Measurements from ENCODE around the gene SLC25A1. TPM values are rescaled to one million over a fixed set of nuclear protein-coding genes. Genes with fewer than 3 reads are reported as not detected.

SLC25A1 gene
- total and polyA plus RNA-seq, 2 of the 4 experiments (the other 2 are of a cell fraction) = 41.0 to 56.5 TPM

- Histone ChIP-seq H3K56ac (ENCODE audit: extremely low read depth, insufficient read depth, low read length) (no peak overlapping the region), H3K4me3 (ENCODE audit: insufficient read depth, low read depth, low read length) (no peak overlapping the region), H3K18ac (ENCODE audit: low read depth, low read length) (no peak overlapping the region), H2AFZ (replicated peaks; ENCODE audit: low read length, poor library complexity) (no peak overlapping the region), H2AK5ac (ENCODE audit: low read depth, low read length) (no peak overlapping the region), H4K20me1 (ENCODE audit: insufficient read depth, low read length) (peaks cover 11% of the 10 kb centered on the region), H3K27ac (ENCODE audit: insufficient read depth, low read length) (no peak overlapping the region), H2AK9ac (replicated peaks; ENCODE audit: low read depth, low read length, poor library complexity) (no peak overlapping the region), H3K79me1 (ENCODE audit: low read depth in 1 of 2, low read length in 2 of 2) (peaks cover 2 to 23% of the 10 kb centered on the region in 2 experiments; a peak in 3 of 4 replicates), H3K36me3 (ENCODE audit: control insufficient read depth, insufficient read depth, low read length) (peaks cover 7% of the 10 kb centered on the region), H3K9ac (ENCODE audit: low read depth, low read length) (no peak overlapping the region), H3K4me1 (ENCODE audit: control insufficient read depth, insufficient read depth, low read length) (peaks cover 17% of the 10 kb centered on the region), H2BK5ac (ENCODE audit: low read depth, low read length, poor library complexity, severe bottlenecking) (no peak overlapping the region), H3K4me2 (ENCODE audit: low read depth, low read length) (no peak overlapping the region), H2BK15ac (ENCODE audit: low read depth, low read length) (no peak overlapping the region), H3K4ac (ENCODE audit: low read depth, low read length) (no peak overlapping the region), H4K5ac (ENCODE audit: low read depth, low read length) (no peak overlapping the region), H3K23ac (ENCODE audit: low read depth, low read length) (no peak overlapping the region), H3K27me3 (ENCODE audit: control insufficient read depth, insufficient read depth, low read length) (no peaks in the 10 kb centered on the region), H2BK20ac (ENCODE audit: low read depth, low read length) (no peak overlapping the region), H3K9me1 (ENCODE audit: insufficient read depth, low read length) (peaks cover 3% of the 10 kb centered on the region; the same call in 1 of the 2 replicates), H3K14ac (replicated peaks; ENCODE audit: low read depth, low read length) (no peak overlapping the region), H2BK120ac (ENCODE audit: low read depth, low read length) (no peak overlapping the region), H4K91ac (ENCODE audit: insufficient read depth, low read depth, low read length) (no peak overlapping the region), H4K8ac (ENCODE audit: low read depth in 2 of 2, low read length in 2 of 2) (no peak overlapping the region), H3K9me3 (ENCODE audit: control insufficient read depth, insufficient read depth, low read length) (no peaks in the 10 kb centered on the region)
- DNase-seq = no peak
- in situ Hi-C loops (cut with MboI; ENCODE audit: low sequenced_read_pairs) (loop anchor here (10.0 kb wide), 1 partner anchor 174 kb away; no protein-coding TSS in a partner anchor), intact Hi-C loops (cut with micrococcal nuclease) (no loop called here), dilution Hi-C loops (cut with HindIII; ENCODE audit: low sequenced_read_pairs, unreplicated experiment) (no loop called here)
- 71% methylated on average over 5 of the region's 11 CpGs; no CpG with 5 or more reads in 1 of the 2 experiments for WGBS, 2 experiments (ENCODE audit: extremely low coverage in 2 of 2, insufficient read length in 1 of 2)
- CTCF ChIA-PET = no interaction called here
- POLR2A ChIA-PET (ENCODE audit: unreplicated experiment) = no interaction called here
- TF ChIP-seq CTCF (conservative IDR thresholded peaks at IDR 0.05; ENCODE audit: low read depth, low read length) = no peak
- TF ChIP-seq RFX5 (IDR thresholded peaks at IDR 0.05; ENCODE audit: low read depth, low read length) = no peak
- no peak for TF ChIP-seq BHLHE40 (IDR thresholded peaks at IDR 0.05; ENCODE audit: low read depth, low read length)
- TF ChIP-seq FOS (IDR thresholded peaks at IDR 0.05; ENCODE audit: low read depth, low read length) = no peak
- no peak for TF ChIP-seq MAFK (IDR thresholded peaks at IDR 0.05; ENCODE audit: low read depth, low read length)
- TF ChIP-seq CEBPB (IDR thresholded peaks at IDR 0.05; ENCODE audit: low read depth, low read length) = no peak
- no peak for TF ChIP-seq POLR2A (IDR thresholded peaks at IDR 0.05; ENCODE audit: low read depth, low read length)
- TF ChIP-seq USF2 (IDR thresholded peaks at IDR 0.05; ENCODE audit: low read depth, low read length) = no peak
- no peak for TF ChIP-seq ELK1 (IDR thresholded peaks at IDR 0.05; ENCODE audit: borderline replicate concordance, low read depth, low read length)
- BruUV-seq (replicated peaks) = no TSS peak
- ATAC-seq (ENCODE audit: low read depth) = no peak
Observed at GRCh38 chr22:19180740-19181410, 2.3 kb upstream of the SLC25A1 start.
